ENCODE data around the gene LRP11.

Gene LRP11

GRCh38 chr6:149777624-149778023 lies 86.5 kb downstream of the LRP11 start:
- TF ChIP-seq FOXP2 (optimal IDR thresholded peaks at IDR 0.05; ENCODE audit: borderline replicate concordance, extremely low read depth, extremely low read length, insufficient read depth): no peak
- TF ChIP-seq SIN3A (IDR thresholded peaks at IDR 0.05; ENCODE audit: borderline replicate concordance, insufficient read depth, low read length): no peak
- TF ChIP-seq TAF1 (IDR thresholded peaks at IDR 0.05; ENCODE audit: borderline replicate concordance, insufficient read depth, low read length): no peak
- no peak for TF ChIP-seq REST (IDR thresholded peaks at IDR 0.05; ENCODE audit: insufficient read depth in 1 of 2, low read depth in 2 of 2, low read length in 2 of 2)
- no peak for TF ChIP-seq POLR2AphosphoS5 (IDR thresholded peaks at IDR 0.05; ENCODE audit: low read depth, low read length)

GRCh38 chr6:149771925-149772324 lies 92.2 kb downstream of the LRP11 start:
- no peak for TF ChIP-seq REST (IDR thresholded peaks at IDR 0.05; ENCODE audit: insufficient read depth in 1 of 2, low read depth in 2 of 2, low read length in 2 of 2)
- no peak for TF ChIP-seq SIN3A (IDR thresholded peaks at IDR 0.05; ENCODE audit: borderline replicate concordance, insufficient read depth, low read length)
- no peak for TF ChIP-seq POLR2AphosphoS5 (IDR thresholded peaks at IDR 0.05; ENCODE audit: low read depth, low read length)
- no peak for TF ChIP-seq FOXP2 (optimal IDR thresholded peaks at IDR 0.05; ENCODE audit: borderline replicate concordance, extremely low read depth, extremely low read length, insufficient read depth)
- no peak for TF ChIP-seq TAF1 (IDR thresholded peaks at IDR 0.05; ENCODE audit: borderline replicate concordance, insufficient read depth, low read length)

- TF ChIP-seq POLR2AphosphoS5 (IDR thresholded peaks at IDR 0.05; ENCODE audit: low read depth, low read length) (no peak), TAF1 (IDR thresholded peaks at IDR 0.05; ENCODE audit: borderline replicate concordance, insufficient read depth, low read length) (no peak), REST (IDR thresholded peaks at IDR 0.05; ENCODE audit: insufficient read depth in 1 of 2, low read depth in 2 of 2, low read length in 2 of 2) (no peak), SIN3A (IDR thresholded peaks at IDR 0.05; ENCODE audit: borderline replicate concordance, insufficient read depth, low read length) (no peak), FOXP2 (optimal IDR thresholded peaks at IDR 0.05; ENCODE audit: borderline replicate concordance, extremely low read depth, extremely low read length, insufficient read depth) (no peak)
Measured at GRCh38 chr6:149771185-149771584, 93.0 kb downstream of the LRP11 start.

- no peak for TF ChIP-seq FOXP2 (optimal IDR thresholded peaks at IDR 0.05; ENCODE audit: borderline replicate concordance, extremely low read depth, extremely low read length, insufficient read depth)
- TF ChIP-seq REST (IDR thresholded peaks at IDR 0.05; ENCODE audit: insufficient read depth in 1 of 2, low read depth in 2 of 2, low read length in 2 of 2): no peak
- no peak for TF ChIP-seq SIN3A (IDR thresholded peaks at IDR 0.05; ENCODE audit: borderline replicate concordance, insufficient read depth, low read length)
- TF ChIP-seq POLR2AphosphoS5 (IDR thresholded peaks at IDR 0.05; ENCODE audit: low read depth, low read length): no peak
- no peak for TF ChIP-seq TAF1 (IDR thresholded peaks at IDR 0.05; ENCODE audit: borderline replicate concordance, insufficient read depth, low read length)
Measured at GRCh38 chr6:149769676-149770075, 94.5 kb downstream of the LRP11 start.

All from PFSK-1 (cell line).